HG02852 (cell line): Measurements from ENCODE around the gene WFS1.

ENCODE experiments used
- ATAC-seq: cut with Tn5 transposase; IDR thresholded peaks from one replicate; pipeline ENCODE4 v1.9.1; 2021; ENCODE audit warnings: mild to moderate bottlenecking, moderate library complexity; ENCODE audit not compliant: unreplicated experiment

WFS1 gene

DNA sequence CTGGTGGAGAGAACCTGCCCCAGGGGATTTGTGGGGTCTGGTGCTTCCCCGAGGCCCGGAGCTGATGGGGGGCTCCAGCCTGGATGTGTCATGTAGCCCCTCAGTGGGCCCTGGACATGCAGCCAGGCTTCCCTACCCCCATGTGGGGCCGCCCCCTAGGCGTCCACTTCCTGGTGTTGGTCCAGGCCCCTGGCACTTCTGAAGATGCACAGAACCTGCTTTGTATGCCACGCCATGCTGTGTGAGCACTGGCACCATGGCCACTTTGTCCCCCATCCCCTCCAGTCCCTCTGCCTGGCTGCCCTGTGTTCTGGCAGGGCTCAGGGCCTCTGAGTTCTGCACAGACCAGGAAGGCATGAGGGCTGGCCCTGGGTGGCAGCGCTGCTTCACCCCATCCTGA, 29.2 kb downstream of the WFS1 start:
- no peak for ATAC-seq

DNA sequence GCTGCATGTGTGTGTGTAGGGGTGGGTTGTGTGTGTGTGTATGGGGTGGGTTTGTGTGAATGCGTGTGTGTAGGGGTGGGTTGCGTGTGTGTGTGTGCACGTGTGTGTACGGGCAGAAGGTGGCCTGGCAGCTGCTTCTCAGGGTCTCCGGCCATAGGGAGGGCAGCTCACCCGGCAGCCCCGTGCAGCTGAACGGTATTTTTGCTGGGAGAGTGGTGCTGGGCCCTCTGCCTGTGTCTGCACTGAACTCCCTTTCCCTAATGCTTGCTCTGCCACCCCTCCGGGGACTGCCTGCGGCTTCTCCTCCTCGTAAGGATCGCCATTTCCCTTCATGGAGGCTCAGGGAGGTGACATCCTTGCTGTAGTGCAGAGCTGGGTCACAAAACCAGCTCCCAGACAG, 30.2 kb downstream of the WFS1 start:
- ATAC-seq: no peak

DNA sequence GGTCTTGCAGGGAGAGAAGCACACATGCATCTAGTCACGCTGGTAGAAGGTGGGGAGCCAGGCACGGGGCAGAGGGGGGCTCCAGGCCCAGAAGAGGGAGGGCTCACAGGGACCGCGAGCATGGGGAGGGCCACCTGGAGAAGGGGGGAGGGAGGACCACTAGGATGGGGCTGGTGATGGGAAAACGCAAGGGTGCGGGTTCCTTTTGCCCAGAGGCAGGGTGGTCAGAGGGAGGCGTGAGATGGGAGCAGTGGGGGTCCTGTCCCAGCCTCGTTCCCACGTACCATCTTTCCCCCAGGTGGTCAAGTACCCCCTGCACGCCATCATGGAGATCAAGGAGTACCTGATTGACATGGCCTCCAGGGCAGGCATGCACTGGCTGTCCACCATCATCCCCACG, 30.7 kb downstream of the WFS1 start:
- no peak for ATAC-seq

DNA sequence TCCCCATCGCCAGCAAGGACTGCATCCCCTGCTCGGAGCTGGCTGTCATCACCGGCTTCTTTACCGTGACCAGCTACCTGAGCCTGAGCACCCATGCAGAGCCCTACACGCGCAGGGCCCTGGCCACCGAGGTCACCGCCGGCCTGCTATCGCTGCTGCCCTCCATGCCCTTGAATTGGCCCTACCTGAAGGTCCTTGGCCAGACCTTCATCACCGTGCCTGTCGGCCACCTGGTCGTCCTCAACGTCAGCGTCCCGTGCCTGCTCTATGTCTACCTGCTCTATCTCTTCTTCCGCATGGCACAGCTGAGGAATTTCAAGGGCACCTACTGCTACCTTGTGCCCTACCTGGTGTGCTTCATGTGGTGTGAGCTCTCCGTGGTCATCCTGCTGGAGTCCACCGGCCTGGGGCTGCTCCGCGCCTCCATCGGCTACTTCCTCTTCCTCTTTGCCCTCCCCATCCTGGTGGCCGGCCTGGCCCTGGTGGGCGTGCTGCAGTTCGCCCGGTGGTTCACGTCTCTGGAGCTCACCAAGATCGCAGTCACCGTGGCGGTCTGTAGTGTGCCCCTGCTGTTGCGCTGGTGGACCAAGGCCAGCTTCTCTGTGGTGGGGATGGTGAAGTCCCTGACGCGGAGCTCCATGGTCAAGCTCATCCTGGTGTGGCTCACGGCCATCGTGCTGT, 31.5 kb downstream of the WFS1 start:
- ATAC-seq: no peak

DNA sequence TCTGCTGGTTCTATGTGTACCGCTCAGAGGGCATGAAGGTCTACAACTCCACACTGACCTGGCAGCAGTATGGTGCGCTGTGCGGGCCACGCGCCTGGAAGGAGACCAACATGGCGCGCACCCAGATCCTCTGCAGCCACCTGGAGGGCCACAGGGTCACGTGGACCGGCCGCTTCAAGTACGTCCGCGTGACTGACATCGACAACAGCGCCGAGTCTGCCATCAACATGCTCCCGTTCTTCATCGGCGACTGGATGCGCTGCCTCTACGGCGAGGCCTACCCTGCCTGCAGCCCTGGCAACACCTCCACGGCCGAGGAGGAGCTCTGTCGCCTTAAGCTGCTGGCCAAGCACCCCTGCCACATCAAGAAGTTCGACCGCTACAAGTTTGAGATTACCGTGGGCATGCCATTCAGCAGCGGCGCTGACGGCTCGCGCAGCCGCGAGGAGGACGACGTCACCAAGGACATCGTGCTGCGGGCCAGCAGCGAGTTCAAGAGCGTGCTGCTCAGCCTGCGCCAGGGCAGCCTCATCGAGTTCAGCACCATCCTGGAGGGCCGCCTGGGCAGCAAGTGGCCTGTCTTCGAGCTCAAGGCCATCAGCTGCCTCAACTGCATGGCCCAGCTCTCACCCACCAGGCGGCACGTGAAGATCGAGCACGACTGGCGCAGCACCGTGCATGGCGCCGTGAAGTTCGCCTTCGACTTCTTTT, 32.2 kb downstream of the WFS1 start:
- no peak for ATAC-seq

DNA sequence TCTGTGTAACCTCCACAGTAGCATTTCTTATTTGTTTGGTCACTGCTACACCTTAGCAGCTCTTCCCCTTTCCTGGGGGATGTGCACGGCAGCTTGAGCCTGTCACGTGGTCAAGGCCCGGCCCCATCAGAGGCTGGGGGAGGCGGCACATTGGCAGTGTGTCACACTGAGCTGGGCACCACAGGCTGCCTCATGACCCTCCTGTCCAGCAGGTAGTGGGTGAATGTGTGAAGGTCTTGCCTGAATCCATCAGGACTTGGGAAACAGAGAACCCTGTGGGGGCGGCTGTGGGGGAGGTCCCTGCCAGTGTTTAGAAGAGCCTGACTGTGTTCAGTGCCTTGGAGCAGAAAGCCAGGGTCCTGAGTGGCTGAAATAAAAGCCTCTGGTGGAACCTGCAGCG, 33.2 kb downstream of the WFS1 start:
- ATAC-seq: no peak

DNA sequence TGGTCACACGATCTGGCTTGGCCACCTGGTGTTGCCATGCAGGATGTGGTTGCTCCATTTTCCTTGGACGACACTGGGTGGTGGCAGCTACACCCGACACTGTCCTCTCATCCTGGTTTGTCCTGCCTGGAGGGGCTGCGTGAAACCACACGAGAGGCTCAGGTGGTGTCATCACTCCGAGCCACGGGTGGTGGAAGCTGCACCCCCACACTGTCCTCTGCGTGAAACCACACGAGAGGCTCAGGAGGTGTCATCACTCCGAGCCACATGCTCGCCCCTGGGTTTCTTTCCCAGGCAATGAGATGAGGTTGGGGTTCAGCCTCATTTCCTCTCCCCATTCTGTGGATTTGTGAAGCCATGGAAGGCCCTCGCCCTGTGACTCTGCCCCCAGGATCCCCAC, 34.3 kb downstream of the WFS1 start:
- no peak for ATAC-seq

DNA sequence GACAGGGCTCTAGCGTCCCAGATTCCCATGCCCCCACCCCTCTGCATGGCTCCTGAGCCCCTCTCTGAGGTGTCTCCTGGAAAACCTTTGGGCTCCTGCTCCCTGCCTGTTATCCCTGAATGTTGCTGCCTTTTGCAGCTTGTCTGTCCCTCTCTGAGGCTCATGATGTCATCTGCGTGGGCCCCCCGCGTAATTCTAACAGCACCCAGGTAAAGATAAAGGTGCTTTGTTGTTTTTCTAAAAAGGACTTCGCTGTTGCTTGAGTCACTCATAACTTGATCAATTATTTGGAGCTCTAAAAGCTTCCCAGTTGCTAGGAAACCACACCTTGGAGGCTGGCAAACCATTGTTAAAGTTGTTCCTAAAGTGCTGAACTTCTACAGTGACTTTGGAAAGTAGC, 36.6 kb downstream of the WFS1 start:
- ATAC-seq: no peak

DNA sequence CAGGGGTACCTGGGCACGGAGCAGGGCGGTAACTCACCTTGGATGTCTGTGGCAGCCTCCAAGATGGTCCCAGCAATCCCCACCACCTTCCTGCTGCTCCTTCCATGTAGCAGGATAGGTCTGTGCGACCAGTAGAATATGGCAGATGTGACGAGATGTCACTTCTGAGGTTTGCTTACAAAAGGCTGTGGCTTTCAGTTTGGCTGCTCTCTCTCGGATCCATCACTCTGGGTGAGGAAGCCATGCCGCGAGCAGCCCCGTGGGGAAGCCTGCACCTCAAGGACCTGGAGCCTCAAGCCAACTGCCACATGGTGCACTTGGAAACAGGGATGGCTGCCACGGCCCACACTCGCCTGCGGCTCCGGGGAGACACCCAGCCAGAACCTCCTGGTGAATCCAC, 37.6 kb downstream of the WFS1 start:
- ATAC-seq: no peak

DNA sequence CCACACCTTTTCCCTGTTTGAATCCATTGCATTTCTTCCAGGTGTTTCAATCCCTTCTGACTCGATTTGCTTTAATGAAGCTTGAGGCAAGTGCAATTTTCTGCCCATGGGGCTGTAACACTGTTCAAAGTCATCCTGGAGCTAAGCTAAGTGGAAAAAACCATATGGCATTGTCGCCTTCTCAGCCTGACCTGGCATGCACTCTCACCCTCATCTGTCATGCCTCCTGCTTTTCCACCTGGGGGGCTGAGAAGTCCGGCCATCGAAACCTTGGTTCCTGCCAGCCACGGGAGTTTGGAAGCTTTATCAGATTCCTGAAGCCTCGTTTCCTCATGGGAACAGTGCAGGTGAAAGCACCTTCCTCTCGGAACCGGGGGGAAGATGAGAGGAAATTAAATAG, 38.2 kb downstream of the WFS1 start:
- no peak for ATAC-seq

DNA sequence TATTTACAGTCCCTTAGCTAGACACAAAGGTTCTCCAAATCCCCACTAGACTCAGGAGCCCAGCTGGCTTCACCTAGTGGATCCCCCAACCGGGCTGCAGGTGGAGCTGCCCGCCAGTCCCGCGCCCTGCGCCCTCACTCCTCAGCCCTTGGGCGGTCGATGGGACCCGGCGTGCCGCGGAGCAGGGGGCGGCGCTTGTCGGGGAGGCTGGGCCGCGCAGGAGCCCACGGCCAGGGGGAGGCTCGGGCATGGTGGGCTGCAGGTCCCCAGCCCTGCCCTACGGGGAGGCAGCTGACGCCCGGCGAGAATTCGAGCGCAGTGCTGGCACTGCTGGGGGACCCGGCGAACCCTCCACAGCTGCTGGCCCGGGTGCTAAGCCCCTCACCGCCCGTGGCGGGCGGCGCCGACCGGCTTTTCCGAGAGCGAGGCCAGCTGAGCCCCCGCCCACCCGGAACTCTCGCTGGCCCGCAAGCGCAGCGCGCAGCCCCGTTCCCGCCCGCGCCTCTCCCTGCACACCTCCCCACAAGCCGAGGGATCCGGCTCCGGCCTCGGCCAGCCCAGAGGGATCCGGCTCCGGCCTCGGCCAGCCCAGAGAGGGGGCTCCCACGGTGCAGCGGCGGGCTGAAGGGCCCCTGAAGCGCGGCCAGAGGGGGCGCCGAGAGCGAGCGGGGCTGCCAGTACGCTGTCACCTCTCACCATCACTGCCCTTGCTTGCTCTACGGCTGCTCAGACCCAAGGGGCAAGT, 39.4 kb downstream of the WFS1 start:
- ATAC-seq: no peak

DNA sequence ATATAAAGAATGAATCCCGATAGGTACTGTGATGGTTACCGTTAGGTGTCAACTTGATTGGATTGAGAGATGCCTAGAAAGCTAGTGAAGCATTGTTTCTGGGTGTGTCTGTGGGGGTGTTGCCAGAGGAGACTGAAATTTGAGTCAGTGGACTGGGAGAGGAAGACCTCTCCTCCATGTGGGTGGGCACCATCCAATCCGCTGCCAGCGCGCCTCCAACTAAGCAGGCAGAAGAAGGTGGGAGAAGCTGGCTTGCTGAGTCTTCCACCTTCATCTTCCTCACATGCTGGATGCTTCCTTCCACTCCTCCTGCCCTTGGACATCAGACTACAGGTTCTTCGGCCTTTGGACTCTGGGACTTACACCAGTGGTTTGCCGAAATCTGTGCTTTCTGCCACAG, 40.1 kb downstream of the WFS1 start:
- no peak for ATAC-seq

DNA sequence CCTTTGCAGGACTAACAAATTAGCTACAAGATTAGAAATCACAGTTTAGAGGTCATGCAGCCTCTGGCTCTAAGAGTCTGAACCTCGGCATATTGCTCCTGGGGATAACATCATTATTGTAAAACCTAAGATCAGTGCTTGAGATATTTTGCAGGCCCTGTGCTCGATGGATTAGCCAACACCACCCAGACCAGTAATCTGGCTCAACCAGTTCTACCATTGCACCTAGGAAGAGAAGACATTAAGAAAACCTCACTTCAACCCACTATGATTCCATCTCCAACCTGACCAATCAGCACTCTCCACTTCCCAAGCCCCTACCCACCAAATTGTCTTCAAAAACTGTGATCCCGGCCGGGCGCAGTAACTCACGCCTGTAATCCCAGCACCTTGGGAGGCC, 43.6 kb downstream of the WFS1 start:
- no peak for ATAC-seq

DNA sequence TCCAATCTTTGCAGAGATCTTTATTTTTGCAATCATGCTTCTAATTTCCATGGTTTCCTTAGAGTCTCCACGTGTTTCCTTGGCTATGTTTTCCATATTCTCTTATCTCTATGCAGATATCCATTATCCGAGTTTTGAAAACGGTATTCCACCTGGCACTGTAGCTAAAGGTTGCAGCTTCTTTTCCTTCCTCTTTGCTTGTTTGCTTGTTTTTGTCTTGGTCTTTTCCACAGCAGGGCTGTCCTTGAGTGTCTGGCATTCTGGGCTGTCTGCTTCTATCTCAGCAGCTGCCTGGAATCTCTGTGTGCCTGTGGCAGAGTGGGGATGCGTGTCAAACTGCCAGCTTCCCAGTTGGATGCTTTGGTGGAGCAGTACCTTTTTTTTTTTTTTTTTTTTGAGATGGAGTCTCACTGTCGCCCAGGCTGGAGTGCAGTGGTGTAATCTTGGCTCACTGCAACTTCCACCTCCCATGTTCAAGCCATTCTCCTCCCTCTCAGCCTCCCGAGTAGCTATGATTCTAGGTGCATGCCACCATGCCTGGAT, 46.9 kb downstream of the WFS1 start:
- ATAC-seq: no peak

DNA sequence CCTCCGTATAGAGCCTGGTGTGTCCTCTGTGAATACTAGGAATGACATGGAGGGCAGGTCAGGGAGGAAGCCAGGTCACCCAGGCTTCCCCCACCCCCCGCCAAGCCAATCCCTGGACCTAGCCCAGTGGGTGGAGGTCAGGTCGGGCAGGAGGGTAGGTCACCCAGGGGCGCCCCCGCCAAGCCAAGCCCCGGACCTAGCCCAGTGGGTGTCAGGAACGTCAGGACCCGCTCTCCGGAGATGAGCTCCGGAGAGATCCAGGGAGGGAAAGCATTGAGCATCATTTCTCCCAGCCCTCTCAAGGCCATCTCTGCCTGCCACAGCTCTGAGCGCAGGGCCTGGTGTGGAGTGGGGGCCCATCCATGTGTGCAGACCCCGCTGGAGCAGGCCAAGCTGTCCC, 48.6 kb downstream of the WFS1 start:
- no peak for ATAC-seq

DNA sequence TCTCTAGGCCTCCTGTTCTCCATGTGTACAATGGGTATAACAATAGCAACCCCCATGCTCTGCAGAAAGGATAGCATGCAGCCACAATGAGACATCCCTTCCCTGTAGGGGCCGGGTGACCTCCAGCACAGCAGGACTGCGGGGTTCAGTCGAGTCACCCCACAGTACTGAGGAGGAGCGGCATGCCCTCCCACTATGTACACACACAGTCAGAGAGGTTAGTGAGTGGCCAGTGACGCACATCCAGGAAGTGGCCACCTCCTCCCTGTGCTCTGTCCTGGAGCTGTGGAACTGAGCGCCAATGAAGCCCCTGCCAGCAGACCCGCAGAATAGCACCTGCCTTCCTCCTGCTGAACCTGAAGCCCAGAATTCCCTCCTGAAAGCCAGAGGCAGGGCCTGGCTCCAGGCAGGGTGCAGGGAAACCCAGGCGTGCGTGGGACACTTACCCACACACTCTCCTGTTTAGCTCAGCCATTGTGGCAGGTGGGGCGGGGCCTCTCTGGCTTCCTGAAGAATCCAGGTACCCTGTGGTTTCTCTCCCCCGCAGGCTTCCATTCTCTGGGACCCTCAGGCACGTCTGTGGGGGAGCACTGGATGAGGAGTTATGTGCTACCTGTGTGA, 50.0 kb downstream of the WFS1 start:
- no peak for ATAC-seq

DNA sequence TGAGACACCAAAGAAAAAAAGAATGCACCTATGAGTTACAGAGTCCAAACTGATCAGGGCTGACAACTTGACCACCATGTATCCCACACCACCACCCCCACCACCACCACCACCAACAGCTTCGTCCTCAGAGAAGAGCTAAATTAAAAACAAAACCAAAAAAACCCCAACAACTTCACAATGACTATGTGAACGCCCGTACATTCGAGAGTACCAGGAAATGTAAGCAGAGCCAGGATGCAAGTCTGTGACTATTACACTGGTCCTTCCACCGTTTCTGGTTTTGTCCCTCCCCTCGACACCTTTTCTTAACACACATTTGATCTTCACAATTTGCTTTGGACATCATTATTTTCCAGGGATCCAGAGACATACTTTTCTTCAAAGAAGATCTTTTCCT, 51.0 kb downstream of the WFS1 start:
- no peak for ATAC-seq

DNA sequence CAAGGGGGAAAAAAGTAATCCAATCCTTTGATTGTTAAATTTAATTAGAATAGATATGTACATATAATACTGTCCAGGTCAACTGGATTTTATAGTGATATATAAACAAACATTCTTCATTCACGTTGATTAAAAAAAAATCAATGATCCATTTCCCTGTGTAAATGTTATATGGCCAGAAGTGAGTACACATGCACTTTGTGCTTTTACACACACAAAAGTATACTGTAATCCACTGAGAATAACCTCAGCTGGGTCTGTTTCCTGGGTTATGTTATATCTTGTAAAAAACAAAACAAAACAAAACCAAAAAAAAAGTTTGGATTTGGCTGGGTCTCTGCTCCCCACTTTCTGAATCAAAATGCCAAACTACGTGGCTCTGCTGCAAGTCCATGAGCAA, 51.7 kb downstream of the WFS1 start:
- ATAC-seq: no peak

DNA sequence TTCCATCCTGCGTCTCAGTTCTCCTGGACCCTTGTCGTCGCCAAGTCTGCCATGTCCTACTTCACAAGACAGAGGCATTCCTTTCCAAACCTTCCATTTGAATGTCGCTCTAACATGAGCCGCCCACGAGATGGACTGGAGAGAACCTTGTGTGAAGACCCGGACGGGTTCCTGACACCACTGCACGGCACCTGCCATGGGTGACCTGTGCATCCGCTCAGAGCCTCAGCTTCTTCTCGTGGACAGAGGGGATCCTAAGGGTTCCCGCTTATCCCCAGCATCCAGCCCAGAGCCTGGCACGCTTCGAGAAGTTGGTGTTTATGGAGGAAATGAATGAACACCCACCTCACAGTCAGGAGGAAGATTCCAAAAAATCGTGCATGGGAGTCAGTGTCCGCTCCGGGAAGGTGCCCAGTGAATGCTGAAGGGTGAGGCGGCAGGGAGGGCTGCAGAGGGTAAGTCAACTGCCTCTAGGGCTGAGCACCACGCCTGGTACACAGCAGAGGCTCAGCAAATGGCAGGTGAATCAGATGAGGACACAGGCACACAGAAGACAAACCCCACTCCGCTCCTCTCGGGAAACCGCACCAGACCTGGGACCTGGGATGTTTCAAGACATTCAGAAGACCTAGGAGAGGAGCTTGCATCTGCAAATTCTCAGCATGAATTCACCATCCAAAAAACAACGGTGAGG, 52.6 kb downstream of the WFS1 start:
- no peak for ATAC-seq

DNA sequence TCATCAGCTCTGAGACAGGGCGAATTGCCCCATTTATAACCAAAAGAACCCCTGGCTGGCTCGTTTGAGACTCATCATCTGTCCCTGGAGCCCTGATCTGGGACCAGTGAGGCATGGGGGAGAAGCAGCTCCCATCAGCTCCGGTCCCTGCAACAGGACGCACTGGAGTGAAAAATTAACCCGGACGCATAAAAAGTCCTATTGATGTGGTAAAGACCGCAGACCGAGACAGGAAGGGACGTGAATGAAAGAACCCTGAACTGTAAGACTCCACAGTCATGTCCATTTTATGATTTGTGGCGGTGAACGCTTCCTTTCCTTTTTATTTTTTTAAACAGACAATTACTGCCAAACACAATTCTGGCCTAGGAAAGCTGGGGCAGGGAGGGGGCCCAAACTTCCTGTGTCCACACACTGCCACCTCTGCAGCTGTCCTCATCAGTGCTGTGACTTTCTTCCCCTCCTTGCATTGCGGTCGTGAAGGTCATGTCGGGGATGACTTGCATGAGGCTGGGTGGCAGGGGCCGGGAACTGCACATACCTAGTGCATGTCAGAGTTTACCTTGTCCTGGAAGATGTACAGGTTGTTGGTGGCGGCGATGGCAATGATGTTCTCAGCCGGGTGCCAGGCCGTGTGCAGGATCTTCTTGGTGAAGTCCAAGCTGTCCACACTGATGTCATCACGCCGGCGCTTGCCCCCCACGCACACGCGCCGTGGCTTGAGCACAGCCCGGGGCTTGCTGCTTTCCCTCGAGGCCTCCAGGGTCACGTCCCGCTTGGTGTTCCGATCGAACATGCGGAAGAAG, 53.3 kb downstream of the WFS1 start:
- ATAC-seq: no peak
